ENCODE measurements around the gene CFAP70. TPM values are rescaled to one million over a fixed set of nuclear protein-coding genes. Genes with fewer than 3 reads are reported as not detected.
A peak's percentile ranks its signal among the peaks of the same experiment; 100 is the strongest.

Gene CFAP70
- total and polyA plus RNA-seq, 8 donors, result 1.3 to 28.8 (median 3.0) TPM

DNA sequence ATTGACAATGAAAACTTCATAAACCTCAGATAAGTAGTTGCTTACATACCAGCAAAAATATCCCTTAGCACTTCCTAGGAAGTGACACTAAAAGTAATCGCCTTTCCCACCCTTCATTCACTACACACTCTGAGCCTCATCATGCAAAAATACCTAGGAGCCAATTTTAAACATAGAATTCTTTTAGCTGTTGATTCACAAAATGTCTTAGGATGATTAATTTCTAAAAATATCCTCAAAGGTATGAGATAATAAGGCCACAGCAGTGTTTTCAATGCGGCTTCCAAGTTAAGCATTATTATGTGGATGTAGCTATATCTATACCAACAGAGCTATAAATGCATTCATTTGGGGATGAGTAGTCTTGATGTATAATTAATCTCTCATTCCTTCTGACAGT, 124.8 kb downstream of the CFAP70 start:
- WGBS, 2 donors, result 83 to 87% methylated on average over 2 of the region's 2 CpGs
- no peak for FAIRE-seq
- peaks cover 0 to 13% (median 0%) of the 10 kb centered on the region in 3 donors for H3K36me3 ChIP-seq

DNA sequence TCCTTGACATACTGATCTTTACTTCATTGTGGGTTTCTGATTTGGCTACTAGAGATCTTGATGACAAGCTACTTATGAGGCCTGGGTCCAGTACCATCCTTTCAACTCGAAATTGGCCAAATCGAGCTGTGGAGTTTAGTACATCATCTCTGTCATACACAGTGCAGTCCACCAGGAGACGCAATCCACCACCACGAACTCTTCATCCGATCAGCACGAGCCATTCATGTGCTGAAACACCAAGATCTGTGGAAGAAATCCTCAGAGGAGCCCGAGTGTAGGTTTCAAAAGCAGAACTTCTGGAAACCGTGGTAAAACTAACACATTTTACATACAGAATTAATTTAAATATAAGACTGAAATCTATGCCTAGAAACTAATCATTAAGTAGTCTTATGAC, 125.8 kb downstream of the CFAP70 start:
- no peak overlapping the region for H3K27ac ChIP-seq
- no peak for ATAC-seq
- DNase-seq, result no peak
- no peak for FAIRE-seq
- TF ChIP-seq, protein P1, sequence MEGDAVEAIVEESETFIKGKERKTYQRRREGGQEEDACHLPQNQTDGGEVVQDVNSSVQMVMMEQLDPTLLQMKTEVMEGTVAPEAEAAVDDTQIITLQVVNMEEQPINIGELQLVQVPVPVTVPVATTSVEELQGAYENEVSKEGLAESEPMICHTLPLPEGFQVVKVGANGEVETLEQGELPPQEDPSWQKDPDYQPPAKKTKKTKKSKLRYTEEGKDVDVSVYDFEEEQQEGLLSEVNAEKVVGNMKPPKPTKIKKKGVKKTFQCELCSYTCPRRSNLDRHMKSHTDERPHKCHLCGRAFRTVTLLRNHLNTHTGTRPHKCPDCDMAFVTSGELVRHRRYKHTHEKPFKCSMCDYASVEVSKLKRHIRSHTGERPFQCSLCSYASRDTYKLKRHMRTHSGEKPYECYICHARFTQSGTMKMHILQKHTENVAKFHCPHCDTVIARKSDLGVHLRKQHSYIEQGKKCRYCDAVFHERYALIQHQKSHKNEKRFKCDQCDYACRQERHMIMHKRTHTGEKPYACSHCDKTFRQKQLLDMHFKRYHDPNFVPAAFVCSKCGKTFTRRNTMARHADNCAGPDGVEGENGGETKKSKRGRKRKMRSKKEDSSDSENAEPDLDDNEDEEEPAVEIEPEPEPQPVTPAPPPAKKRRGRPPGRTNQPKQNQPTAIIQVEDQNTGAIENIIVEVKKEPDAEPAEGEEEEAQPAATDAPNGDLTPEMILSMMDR (IDR thresholded peaks at IDR 0.05), result no peak
- intact Hi-C loops (cut with DNase I), result no loop called here
- 86 to 93% methylated on average over 8 of the region's 8 CpGs for WGBS, 2 donors
- H3K4me3 ChIP-seq, result no peak overlapping the region
- no peaks in the 10 kb centered on the region for H3K9me3 ChIP-seq
- H3K4me1 ChIP-seq, result no peaks in the 10 kb centered on the region
- H3K27me3 ChIP-seq, result no peaks in the 10 kb centered on the region
- peaks cover 0 to 13% (median 0%) of the 10 kb centered on the region in 3 donors for H3K36me3 ChIP-seq

More for the DNA sequence above, 124.8 kb downstream of the CFAP70 start:
- TF ChIP-seq, protein P1 (IDR thresholded peaks at IDR 0.05), result no peak
- intact Hi-C loops (cut with DNase I), result no loop called here
- DNase-seq (no peak), ATAC-seq (no peak)
- H3K4me1 ChIP-seq, result no peaks in the 10 kb centered on the region
- no peaks in the 10 kb centered on the region for H3K9me3 ChIP-seq
- no peak overlapping the region for H3K4me3 ChIP-seq
- no peaks in the 10 kb centered on the region for H3K27me3 ChIP-seq
- H3K27ac ChIP-seq, result no peak overlapping the region

DNA sequence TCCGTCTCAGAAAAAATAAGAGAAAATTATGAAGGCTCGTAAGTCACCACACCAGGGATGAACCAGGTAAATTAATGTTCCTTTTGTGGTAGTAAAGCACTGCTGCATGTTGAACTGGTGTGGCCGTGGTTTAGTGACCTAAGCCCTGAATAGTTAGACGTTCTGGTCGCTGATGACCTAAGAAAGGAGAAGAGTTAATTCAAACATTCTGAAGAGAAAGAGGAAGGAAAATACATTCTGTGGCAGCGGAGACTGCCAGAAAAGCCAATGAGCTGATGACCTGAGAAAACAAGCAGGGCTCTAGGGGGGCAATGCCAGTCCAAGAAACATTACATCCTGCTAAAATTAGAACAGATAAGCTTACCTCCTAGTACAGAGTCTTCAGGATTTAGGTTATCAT, 129.1 kb downstream of the CFAP70 start:
- intact Hi-C loops (cut with DNase I), result no loop called here
- H3K9me3 ChIP-seq, result no peaks in the 10 kb centered on the region
- DNase-seq (no peak), FAIRE-seq (no peak), ATAC-seq (peak in 1 of 4 donors; percentile 44)
- H3K27ac ChIP-seq, result no peak overlapping the region
- peaks cover 0 to 13% (median 0%) of the 10 kb centered on the region in 3 donors for H3K36me3 ChIP-seq
- TF ChIP-seq, protein P1 (IDR thresholded peaks at IDR 0.05), result no peak
- H3K27me3 ChIP-seq, result no peaks in the 10 kb centered on the region
- no peak overlapping the region for H3K4me3 ChIP-seq
- WGBS, 2 donors, result 82 to 89% methylated on average over 6 of the region's 6 CpGs
- H3K4me1 ChIP-seq, result no peaks in the 10 kb centered on the region

DNA sequence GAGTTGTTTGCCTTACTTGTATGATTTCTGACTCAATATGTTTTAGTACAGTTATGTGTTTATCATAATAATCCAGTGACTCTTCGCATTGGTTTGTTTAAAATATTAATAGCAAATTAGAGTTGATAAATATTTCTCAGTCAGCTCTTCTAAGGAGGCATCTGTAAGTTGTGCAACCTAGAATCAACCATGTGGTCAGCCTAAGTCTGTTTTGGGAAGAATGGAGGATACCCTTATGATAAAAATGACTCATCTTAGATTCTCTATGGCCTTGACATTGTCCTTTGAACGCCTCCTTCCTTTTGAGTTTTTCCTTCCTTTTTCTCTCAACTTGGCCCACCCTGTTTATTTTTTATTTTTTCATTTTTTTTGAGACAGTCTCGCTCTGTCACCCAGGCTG, 130.4 kb downstream of the CFAP70 start:
- intact Hi-C loops (cut with DNase I), result no loop called here
- Histone ChIP-seq H3K4me1 (no peaks in the 10 kb centered on the region), H3K9me3 (no peaks in the 10 kb centered on the region), H3K27me3 (no peaks in the 10 kb centered on the region), H3K4me3 (no peak overlapping the region), H3K36me3 (peaks cover 0 to 7% (median 0%) of the 10 kb centered on the region in 3 donors), H3K27ac (no peak overlapping the region)
- DNase-seq, result no peak
- WGBS, 2 donors, result 91 to 95% methylated on average over 3 of the region's 3 CpGs
- peak in 2 of 4 donors; percentile 38 to 52 for ATAC-seq
- TF ChIP-seq, protein P1 (IDR thresholded peaks at IDR 0.05), result no peak
- FAIRE-seq, result no peak

DNA sequence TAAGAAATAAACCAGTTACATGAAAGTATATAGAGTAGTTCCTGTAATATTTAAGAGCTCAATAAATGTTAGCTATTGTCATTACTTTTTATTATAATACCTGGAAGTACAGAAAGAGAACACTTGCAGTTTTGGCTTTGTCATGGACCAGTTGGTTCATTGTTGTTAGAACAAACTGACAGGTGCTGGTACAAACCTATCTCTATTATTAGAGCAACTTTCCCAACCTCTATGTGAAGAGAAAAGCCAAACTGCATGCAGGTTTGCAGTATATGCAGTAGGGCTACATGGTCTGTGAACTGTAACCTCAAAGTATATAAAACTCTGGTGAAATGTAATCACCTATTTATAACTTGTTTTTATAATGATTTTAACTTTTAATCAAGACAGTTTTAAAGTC, 132.0 kb downstream of the CFAP70 start:
- no peak for FAIRE-seq

More for the DNA sequence above, 132.0 kb downstream of the CFAP70 start:
- Histone ChIP-seq H3K27ac (no peak overlapping the region), H3K9me3 (no peaks in the 10 kb centered on the region), H3K36me3 (no peaks in the 10 kb centered on the region), H3K27me3 (no peaks in the 10 kb centered on the region), H3K4me1 (no peaks in the 10 kb centered on the region), H3K4me3 (no peak overlapping the region)
- no peak for ATAC-seq
- intact Hi-C loops (cut with DNase I), result no loop called here
- TF ChIP-seq, protein P1 (IDR thresholded peaks at IDR 0.05), result no peak
- no peak for DNase-seq

Measured in pancreas (tissue), 10 donors.